NCI-H1092 treated with DMSO at 0.1 percent for 48 hours (cell line): ENCODE data around the gene TIFAB.
A peak's percentile ranks its signal among the peaks of the same experiment; 100 is the strongest.
"Not testable (repeated sequence)": the region's sequence is repeated elsewhere in the genome, so short reads cannot be mapped to it uniquely, and the experiment has no call there.

Experiments
- DNase-seq: peaks from one replicate; lab custom pipeline; 2025; lab: John Stamatoyannopoulos, UW

TIFAB gene, protein sequence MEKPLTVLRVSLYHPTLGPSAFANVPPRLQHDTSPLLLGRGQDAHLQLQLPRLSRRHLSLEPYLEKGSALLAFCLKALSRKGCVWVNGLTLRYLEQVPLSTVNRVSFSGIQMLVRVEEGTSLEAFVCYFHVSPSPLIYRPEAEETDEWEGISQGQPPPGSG

DNA sequence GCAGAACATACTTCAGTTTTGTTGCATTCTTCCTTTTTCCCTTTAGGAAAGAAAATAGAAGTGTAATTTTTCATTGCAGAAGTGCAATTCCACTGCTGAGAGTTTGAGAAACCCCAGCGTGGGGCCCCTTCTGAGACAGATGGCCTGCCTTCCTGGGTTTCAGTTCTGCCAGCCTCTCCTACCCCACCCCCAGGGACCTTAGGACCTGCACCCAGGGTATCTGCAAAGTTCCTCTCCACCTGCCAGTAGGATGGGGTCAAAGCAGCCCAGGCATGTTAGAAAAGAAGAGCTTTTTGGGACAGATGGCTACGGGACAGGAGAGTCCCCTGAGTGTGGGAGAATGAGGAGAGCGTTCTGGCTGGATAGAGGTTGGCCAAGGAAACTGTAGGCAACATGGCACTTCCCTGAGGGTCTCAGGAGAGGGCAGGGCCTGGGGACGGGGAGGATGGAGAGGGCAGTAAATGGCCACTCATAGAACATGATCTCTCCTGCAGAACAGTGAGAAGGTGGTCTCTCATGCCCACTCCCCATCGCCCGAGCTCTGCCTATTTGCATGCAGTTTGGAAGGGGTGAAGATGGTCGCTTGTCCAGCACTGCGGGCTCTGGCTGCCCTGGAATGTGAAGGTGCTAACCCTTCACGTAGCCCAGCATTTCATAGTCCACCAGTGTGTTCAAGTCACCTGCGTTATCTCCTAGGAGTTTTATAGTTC, at the start of gene TIFAB:
TIFAB (minus strand) TSS at position 31 of the 710 bp plus-strand sequence. CDS start 2,412 bp downstream, outside the sequence.
- no peak for DNase-seq

DNA sequence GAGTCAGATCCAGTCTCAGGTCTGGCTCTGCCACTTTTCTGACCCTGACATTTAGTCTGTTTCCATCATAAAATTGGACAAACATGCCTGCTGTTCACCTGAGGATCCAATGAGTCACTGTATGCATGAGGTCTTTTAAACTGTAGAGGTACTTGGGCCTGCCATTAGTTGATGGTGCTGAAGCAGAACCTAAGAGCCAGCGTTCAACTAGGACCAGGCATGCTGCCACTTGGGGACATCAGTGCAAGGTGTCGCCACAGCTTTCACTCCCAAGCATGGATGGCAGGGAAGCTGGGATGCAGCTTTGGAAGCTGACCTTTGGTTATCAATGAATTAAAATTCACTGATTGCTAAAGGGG, 46.5 kb upstream of the TIFAB start:
- DNase-seq, result no peak

DNA sequence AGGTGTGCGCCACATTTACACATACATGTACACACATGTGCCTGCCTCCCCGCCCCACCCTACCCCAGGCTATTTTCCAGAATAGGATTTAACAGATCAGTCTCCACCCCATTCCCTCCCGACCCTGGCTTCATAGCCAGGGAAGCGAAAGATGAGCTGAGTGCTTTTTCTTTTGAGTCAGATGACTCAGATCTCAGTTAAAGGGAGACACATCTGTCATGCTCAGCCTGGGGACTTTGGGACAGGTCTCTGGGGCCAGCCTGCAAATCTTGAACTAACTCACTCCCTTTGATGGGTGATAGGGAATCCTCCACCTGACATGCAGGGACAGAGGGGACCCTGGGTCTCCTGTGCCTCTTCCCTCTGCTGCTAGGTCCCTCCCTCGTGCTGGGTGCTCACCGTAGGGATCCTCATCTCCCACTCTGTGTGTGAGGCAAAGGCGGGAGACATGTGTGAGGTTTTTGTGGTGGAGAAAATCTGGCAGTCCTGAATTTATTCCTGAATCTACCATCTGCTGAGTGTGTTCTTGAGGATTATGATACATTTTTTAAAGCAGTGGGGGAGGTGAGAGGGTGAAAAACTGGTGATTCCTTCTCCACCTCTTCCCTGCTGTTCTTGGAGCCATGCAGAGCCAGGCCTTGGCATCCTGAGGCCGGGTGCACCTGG, 46.0 kb upstream of the TIFAB start:
- DNase-seq, result no peak

DNA sequence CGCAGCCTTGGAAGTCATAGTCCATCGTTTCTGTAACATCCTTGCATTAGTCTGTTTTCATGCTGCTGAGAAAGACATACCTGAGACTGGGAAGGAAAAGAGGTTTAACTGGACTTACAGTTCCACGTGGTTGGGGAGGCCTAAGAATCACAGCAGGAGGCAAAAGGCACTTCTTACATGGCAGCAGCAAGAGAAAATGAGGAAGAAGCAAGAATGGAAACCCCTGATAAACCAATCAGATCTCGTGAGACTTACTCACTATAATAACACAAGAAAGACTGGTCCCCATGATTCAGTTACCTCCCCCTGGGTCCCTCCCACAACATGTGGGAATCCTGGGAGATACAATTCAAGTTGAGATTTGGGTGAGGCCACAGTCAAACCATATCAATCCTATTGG, 43.4 kb upstream of the TIFAB start:
- DNase-seq, result not testable (repeated sequence)

DNA sequence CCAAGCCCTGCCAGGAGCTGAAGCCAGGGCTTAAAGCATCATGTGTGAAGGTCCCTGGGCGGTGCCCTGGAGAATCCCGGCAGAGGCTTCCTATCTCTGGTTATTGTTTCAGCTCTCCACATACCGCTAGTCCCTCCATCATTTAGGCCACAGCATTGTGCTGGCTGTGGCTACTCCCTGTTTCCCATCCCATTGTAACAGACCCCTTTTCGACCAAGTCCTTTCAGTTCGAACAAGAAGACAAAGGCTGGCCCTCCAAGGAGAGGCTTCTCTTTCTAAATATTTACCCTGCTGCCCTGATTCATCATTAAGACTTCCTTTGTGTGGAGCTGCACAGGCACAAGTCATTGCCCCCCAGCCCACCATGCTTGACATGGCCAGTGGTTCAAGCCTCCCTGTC, 42.0 kb upstream of the TIFAB start:
- no peak for DNase-seq

DNA sequence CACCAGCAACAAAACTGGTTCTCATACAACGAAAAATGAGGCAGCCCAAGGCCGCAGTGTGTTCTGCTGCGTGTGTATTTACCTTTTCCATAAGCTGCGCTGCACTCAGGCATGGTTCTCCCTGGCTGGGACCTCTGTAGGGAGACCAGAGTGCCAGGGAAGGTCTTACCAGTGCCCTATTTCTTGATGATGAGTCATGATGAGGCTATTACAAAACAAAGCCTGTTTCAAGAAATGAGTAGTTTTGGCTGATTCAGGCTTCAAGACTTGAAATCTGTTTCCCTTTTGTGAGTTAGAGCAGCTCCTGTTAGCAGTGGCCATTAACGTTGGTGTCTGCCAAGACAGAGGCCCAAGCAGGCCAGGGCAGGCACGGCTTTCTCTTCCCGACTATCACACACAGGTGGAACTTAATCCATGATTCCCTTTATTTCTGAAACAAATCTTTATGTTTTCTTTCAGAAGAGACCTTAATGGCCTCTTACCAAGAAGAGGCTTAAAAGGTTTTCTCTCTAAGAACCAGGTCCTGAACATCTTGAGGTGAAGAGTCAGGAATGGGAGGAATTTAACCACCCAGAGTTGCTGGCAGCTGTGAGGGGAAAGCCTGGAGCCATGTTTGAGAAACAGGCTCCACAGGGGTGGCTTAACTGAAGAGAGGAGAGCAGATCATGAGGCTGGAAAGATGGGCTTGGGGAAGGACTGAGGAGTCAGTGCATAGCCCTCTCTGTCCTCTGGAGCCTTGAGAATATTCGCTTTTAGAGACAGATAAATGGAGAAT, 41.4 kb upstream of the TIFAB start:
- no peak for DNase-seq

DNA sequence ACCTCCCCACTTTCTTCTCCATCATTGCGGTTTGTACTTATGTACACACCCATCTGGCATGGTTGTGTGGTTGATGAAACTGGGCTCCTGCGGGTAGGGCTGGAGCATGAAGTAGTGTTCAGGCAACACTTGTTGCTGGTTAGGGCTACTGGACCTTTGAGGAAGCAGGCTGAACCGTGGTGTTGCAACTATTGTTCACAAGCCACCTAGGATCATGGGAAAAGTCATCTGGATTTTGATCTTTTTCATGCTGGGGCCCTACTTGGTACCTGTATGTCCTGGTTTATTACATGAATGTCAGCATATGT, 40.1 kb upstream of the TIFAB start:
- no peak for DNase-seq

DNA sequence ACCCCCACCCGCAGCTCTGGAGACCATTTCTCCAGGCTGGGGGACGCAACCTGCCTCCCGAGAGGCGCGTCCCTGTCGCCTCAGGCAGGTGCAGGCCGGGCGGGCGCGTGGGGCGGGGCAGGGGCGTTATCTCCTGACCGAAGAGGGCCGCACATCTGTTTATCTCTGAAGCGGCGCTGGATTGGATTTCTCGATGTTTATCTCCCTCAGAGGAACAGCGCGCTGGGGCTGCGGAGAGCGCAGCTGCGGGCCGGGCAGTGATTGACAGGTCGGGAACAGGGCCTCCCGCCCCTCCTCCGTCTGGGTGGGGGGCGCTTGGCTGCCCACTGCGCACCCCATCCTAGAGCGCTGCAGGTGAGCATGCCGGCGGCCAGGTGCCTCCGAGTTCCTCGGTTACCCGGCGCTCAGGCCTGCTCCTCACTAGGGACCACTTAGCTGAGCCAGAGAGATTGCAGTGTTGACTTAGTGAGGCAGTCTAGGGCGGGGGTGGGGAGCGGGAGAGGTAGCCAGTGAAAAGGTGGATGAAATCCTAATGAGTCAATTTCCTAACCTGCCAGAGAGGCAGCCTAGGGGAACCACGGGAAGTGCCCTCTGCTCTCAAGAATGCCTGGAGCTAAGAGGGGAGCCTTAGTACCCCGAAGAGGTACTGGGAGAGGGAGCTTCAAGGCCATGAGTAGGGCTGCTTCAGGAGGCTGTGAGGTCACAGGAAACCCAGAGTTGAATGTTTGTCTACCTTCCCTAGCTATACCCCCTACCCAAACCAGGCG, 39.6 kb upstream of the TIFAB start:
- DNase-seq, result peak; percentile 81

DNA sequence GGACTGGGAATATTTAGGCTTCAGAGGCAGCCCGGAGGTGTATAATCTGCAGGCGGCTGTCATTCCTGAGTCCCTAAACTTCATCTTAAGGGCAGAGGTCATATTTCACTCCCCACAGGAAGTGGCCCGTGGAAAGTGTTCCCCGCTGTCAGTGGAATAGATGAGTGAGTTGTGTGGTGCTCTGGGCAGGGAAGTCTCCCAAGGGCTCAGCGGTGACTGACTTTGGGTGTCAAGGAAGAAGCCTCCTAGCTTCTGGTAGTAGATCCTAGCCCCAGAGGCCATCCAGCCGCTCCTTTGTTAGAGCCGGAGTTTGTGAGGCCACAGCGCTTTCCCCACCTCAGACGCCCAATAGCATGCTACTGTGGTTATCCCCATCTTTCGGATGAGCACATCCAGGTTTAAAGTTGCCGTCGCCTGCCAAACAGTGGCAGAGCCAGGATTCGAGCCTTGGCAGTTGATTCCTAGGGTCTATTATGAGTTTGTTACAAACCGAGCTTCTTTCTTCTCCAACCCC, 38.9 kb upstream of the TIFAB start:
- DNase-seq, result no peak

DNA sequence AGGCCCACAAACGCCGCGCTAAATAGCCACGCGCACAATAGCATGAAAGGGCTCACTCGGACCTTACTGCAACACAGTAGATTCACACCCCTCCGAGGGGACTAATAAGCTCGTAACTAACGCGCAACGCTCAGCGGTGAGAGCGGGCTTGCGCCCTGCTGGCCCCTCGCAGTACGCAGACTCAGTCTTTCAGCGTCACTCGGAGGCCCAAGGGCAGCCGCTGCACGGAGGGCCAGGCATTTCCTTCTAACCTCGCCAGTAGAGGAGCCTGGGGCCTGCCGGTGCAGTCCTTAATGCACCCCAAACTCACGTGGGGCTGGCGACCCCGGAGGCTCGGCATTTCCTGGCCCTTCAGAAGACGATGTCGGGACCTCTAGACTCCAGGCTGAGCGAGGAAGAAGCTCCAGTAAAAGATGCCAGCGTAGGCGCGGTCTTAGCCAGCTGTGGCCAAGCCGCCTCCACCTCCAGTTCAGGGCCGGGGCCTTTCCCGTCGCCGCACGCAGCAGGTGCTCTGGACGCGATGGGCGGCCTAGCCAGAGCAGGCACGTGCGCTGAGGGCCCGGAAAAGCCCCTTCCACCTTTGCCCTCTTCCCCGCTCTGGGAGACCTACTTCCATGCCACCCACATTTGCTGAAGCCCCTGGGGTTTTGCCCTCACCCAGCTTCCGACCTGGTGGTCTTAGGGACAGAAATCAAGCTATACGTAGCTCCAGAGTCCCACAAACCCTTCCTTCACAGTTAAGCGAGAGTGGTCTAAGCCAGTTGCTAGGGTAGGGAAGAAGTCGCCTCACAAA, 38.3 kb upstream of the TIFAB start:
- no peak for DNase-seq

DNA sequence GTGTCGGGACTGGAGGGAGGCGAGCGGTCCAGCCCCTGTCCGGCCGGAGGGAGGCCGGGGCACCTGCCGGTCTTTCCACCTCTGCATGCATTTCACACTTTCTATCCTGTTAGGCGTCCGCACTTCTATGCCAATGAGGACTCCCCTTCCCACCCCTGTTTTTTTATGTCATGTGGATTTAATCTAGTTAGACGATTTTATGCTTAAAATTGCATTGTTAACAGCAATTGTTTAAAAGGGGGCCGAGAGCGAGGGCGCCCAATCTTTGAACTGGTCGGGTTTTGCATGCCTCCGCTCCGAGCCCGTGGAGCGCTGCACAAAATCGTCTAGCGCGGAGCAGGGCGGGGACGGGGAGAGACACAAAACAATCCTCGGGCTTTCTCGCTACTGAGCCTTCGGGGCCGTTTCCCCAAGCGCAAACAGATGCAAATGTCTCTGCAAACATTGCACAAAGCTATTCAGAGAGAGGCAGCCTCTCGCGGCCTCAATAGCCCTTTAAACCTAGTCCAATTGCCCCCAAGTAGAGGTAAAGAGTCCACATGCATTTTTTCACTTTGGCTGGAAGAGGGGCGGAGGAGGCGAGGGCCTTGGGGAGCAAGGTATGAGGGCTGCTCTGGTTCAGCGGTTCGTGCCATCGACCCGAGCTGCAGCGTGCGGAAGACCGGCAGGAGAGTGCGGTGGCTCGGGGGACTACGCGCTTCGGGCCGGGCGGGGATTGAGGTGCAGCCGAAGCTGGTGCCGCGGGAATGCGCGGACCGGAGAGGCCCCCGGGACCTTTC, 37.5 kb upstream of the TIFAB start:
- DNase-seq, result peak; percentile 42

DNA sequence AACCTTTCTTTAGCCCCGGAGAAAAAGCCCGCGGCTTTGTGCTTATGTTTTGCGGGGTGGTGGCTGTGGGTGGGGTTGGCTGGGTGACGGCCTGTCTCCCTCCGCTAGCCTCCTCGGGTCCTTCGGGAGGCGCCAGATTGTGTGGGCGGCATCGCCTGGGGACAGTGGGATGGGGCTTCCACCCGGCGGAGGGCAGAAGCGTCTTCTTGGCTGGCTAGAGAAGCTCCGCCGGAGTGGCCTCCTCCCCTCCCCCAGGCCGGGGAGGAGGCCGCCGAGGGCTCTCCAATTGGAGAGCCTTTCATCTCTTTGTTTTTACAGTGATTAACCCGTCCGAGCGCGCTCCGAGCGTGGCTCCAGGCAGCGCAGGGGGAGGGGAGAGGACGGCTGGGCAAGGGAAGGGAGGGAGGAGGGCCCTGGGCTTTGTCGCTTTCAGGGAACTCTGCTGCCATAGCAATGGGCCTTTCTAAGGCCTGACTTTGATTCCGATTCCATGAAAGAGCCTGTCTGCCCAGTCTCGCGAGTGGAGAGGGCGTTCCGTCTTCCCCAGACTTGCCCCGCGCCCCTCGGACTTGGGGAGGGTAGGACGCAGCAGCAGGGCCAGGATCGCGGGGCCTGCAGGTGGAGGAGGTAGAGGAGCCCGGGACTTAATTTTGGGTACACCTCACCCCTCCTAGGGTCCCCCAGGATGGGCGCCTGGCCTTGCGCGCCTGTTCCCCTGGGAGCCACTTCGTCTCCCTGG, 36.7 kb upstream of the TIFAB start:
- DNase-seq, result peak; percentile 71

DNA sequence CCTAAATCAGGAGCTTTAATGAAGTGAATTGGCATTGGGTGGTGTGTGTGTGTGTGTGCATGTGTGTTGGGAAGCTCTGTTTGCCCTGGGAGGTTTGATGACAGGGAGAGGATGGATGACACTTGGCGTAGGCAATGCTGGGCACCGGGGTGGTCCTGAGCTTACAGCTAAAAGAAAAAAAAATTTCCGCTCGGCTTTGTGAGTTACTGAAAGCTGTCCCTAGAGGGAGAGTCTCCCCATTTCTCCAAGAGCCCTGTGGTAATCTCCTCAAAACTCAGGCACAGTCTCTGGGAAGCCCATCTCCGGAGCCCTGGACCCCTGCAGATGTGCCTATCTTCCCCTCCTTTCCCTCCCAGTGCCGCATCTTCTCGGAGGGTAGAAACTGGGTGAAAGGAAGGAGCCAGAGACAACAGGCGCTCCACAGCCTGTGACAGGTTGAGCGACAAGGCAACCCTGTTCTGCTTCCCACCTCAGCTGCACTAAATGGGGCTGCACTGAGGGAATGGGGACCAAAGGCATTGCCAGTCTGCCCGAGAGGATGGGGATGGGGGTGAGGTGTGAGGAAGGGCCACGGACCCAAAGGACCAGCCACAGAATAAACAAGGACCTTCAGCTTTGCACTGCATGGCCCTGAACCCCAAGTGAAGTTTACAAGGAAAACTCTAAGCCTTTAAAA, 35.8 kb upstream of the TIFAB start:
- no peak for DNase-seq

DNA sequence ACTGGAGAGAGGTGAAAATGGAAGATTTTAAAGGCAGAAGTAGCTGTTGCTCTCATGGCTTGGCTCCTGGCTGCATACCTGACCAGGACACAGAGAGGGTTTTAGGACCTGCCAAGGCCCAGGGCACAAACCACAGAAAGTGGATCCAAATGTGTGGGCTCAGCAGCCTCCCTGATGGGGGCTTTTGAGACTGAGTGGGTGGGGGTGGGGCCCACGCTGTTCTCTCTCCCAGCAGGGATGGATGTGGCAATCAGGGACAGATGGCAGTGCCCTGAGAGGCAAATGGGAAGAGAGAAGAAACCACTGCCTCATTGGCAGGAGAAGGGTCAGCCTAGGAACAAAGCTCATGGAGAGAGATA, 34.9 kb upstream of the TIFAB start:
- DNase-seq, result no peak

DNA sequence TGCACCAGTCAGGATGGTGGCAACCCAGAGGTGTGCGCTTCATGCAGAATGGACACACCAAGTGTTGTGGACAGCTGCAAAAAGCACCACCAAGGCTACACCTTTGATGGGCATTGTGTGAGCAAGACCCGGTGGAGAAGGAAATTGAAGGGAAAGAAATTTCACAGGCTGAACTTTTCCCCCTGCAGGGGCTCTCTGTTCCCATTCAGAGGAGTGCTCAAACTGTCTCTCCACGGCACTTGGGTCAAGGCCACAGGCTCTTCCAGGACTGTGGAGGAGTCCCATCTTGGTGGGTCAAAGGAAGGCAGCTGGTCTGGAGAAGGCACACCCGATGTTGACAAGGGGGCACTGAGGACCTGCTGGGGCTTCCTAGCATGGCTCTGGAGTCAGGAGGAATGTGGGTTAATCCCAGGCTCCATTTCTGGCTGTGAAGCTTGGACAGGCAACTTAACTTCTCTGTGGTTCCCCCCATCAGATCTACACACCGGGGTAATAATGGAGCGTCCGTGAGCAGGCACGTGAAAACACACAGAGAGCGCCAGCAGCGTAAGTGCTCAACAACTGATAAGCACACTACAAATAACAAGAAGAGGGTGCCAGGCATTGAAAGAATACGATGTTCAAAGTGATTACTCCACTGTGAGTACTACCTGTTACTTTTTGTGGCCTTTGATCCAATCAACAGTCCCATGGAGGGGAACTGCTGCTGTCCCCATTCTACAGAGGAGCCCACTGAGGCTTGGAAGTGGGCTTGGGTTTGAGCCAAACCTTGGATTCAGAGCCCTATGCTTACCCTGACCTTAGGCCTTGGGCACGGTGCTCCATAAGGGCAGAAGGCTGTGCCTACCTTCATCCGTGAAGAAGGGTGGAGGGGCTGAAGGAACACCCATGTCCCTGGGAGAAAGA, 34.2 kb upstream of the TIFAB start:
- no peak for DNase-seq

DNA sequence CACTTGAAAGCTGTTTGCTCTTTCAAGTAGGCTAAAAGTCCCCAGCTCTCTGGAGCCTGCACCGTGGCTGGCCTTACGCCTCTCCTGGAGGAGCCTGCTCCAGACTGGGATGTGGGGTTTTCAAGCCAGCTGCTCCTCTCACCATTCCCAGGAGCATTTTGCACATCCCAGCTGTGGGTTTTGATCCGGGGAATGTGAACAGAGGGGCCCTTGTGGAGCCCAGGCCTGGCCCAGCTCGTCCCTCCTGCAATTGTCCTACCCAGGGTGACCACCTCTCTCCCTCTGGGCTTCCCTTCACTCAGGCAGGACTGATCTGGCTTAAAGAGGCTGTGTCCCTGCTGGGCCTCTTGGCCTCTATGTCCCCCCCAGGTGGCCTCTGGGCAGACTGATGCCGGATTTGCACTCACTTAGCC, 32.5 kb upstream of the TIFAB start:
- DNase-seq, result no peak

DNA sequence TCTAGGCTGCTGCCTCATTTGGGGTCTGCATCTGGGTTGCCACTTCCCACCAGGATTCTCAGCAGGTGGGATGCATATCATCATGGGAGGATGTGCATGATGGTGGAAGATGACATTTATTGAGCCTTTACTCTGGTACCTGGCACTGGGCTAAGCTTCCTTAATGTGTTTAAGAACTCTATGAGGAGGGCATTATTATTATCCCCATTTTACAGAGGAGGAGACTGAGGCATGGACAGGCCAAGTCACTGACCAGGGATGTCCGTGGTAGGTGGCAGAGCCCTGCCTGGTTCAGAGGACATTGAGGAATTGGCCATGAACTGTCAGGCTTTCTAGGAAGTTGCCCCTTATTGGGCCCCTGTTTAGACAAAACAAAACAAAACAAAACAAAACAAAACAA, 31.1 kb upstream of the TIFAB start:
- no peak for DNase-seq

DNA sequence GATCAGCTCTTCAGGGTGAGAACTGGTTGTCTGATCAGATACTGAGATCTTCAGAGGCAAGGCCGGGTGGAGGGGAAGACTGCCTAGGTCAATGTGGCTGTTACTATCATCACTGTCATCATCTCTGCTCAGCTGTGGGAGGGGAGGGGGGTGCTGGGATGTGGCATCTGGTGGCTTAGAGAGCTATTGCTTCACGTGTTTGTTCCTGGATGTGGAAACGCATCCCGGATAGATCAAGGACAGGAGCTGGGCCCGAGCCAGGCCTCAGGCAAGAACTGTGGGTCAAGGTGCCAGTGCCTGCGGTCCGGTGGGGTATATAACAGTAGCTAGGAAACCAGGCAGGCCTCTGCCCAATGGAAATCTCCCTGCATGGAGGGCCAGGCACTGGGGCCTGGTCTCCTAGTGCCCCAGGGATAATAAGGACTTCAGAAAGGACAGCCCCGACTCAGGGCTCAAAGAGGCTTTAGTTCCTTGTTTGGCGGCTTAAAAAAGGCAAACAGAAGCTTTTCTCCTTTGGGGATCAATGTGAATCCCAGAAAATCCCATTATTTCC, 30.3 kb upstream of the TIFAB start:
- DNase-seq, result no peak
